NT2/D1 (cell line): Measurements from ENCODE around the gene RBPJL.

ENCODE experiments used
- DNase-seq: peaks from one replicate; pipeline ENCODE4 v3.0.0-alpha.2; 2011; ENCODE audit warnings: low read depth, low spot score
- H3K27me3 ChIP-seq: 2 replicates; pipeline ENCODE4 v1.6.0; 2011; ENCODE audit warnings: mild to moderate bottlenecking; ENCODE audit not compliant: insufficient read length, insufficient read depth
- H3K36me3 ChIP-seq: 2 replicates; pipeline ENCODE4 v1.6.1; 2011; ENCODE audit warnings: mild to moderate bottlenecking, low read length, mixed read lengths; ENCODE audit not compliant: insufficient read depth, insufficient read length
- H3K4me1 ChIP-seq: 2 replicates; pipeline ENCODE4 v1.5.1; 2011; ENCODE audit not compliant: insufficient read depth, insufficient read length
- H3K4me3 ChIP-seq: 2 replicates; pipeline ENCODE4 v1.5.1; 2011; ENCODE audit warnings: low read depth; ENCODE audit not compliant: insufficient read length
- H3K9ac ChIP-seq: 2 replicates; pipeline ENCODE4 v1.6.0; 2011; ENCODE audit warnings: low read depth; ENCODE audit not compliant: insufficient read length
- H3K9me3 ChIP-seq: 2 replicates; pipeline ENCODE4 v1.5.1; 2011; ENCODE audit warnings: mild to moderate bottlenecking, low read length; ENCODE audit not compliant: insufficient read depth
- SUZ12 ChIP-seq: IDR thresholded peaks from 2 replicates; pipeline ENCODE4 v1.6.1; 2011; ENCODE audit not compliant: insufficient read length, insufficient read depth; ENCODE audit errors: extremely low read depth
- YY1 ChIP-seq: IDR thresholded peaks from 2 replicates; pipeline ENCODE4 v1.6.1; 2011; ENCODE audit not compliant: insufficient read length, insufficient read depth
- ZNF274 ChIP-seq: IDR thresholded peaks from 2 replicates; pipeline ENCODE4 v1.6.1; 2011; ENCODE audit warnings: mild to moderate bottlenecking, low read depth, low read length

RBPJL gene

DNA sequence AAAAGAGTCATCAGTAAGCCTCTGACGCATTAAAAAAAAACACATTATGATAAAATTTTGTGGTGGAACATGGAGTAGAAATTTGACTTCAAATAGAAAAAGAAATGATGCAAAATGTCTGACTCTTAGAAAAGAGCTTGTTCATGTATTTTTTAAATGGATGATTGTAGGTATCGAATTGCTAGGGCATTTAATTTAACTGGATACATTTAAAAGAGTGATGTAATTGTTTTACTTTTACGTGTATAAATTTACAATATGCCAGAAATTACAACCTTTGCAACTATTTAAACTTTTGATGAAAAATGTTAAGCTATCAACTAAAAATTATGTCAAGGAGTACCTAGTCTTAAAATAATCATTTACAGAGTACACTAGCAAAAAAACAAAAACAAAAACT lies 46.1 kb downstream of the RBPJL start:
- Histone ChIP-seq H3K9me3 (no peaks in the 10 kb centered on the region), H3K4me3 (no peak overlapping the region), H3K27me3 (no peaks in the 10 kb centered on the region), H3K9ac (no peak overlapping the region), H3K36me3 (no peaks in the 10 kb centered on the region), H3K4me1 (no peaks in the 10 kb centered on the region)
- no peak for TF ChIP-seq YY1
- TF ChIP-seq SUZ12: no peak
- TF ChIP-seq ZNF274: no peak
- DNase-seq: no peak

DNA sequence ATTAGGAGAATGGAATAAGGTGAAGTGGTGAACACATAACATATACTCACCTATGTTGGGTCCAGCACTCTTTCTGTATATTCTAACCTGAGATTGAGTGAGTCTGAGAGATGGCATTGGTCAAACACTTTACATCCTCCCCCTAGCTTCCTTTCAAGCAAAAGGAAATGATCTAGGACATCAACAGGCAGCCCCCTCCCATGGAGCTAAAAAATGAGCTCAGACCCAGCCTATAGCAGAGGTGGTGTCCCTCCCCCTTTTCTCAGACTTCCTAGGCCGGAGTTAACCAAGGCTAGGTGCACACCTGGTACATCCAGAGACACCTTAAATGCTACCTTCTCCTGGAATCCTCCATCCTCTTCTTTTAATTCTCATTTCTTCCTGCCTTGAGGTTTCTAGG lies 47.1 kb downstream of the RBPJL start:
- Histone ChIP-seq H3K36me3 (no peaks in the 10 kb centered on the region), H3K27me3 (no peaks in the 10 kb centered on the region), H3K9me3 (no peaks in the 10 kb centered on the region), H3K4me1 (no peaks in the 10 kb centered on the region), H3K4me3 (no peak overlapping the region), H3K9ac (no peak overlapping the region)
- DNase-seq: no peak
- TF ChIP-seq ZNF274 (no peak), SUZ12 (no peak), YY1 (no peak)

DNA sequence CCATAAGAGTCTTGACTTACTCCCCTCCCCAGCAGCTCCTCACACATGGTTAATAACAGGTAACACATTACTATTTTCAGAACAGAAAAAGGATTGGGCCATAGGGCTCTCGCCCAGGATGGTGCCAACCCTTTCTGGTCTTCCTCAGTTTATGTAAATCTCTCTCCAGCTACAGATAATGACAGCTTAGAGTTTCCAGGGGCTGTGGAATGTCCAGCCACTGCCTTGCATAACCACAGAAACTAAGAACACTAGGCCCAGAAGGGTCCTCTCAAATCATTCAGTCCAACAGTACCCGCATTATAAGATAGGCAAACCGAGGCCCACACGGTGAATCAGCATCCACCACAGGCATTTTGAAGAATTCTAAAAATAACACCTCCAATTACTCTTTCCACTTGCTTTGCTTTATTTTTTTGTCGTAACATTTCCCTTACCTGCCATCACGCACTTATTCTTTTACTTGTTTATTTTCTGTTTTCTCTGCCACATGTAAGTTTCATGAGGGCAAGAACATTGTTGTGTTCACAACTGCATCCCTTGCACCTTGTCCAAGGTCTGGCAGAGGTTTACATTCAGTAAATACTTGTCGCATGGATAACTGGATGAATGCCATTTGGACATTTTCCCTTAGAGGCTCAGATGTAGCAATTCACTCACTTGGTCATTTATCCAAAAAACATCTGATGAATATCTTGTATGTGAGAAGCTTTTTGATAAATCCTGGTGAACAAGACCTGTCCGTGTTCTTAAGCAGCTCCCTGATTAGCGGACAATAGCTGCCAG lies 48.0 kb downstream of the RBPJL start:
- no peak for DNase-seq
- Histone ChIP-seq H3K4me1 (no peaks in the 10 kb centered on the region), H3K4me3 (no peak overlapping the region), H3K9me3 (no peaks in the 10 kb centered on the region), H3K36me3 (no peaks in the 10 kb centered on the region), H3K27me3 (no peaks in the 10 kb centered on the region), H3K9ac (no peak overlapping the region)
- TF ChIP-seq SUZ12: no peak
- TF ChIP-seq ZNF274: no peak
- no peak for TF ChIP-seq YY1

DNA sequence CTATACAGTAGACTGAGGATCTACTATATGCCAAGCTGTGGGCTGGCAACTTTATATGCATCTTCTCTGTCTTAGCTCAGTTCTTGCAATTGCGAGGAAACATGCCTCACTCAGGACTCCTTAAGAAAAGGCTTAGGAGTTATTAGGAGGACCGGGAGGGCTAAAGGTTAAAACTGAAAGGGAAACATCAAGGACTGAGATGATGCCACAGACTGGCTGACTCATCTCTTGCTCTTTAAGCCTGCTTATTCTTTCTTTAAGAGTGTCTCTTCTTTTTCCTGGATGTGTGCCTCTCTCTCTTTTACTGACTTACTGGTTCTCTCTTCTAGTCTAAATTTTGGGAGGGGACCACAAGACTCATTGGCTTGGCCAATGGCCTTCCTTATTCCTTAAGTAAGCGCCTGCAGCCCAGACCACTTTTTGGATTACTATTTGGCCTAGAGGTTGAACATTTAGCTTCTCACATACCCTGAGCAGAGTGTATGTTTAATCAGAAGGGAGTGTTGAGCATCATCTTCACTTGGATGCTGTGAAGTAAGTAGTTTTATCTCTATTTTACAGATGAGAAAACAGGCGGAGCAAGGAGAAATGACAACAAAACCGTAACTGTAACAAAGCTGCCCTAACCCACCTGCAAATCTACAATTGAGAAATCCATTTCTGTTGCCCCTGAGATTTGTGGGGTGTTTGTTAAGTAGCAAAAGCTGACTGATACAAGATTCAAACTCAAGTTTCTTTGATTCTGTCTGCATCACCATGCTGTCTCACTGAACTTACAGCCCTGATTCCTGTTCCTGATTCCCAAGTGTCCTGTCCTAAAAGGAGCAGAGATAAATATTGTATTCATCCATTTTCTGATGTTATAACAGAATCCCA lies 48.8 kb downstream of the RBPJL start:
- TF ChIP-seq YY1: no peak
- TF ChIP-seq SUZ12: no peak
- TF ChIP-seq ZNF274: no peak
- Histone ChIP-seq H3K9me3 (no peaks in the 10 kb centered on the region), H3K4me3 (no peak overlapping the region), H3K36me3 (no peaks in the 10 kb centered on the region), H3K4me1 (peaks cover 5% of the 10 kb centered on the region), H3K9ac (no peak overlapping the region), H3K27me3 (no peaks in the 10 kb centered on the region)
- DNase-seq: no peak

DNA sequence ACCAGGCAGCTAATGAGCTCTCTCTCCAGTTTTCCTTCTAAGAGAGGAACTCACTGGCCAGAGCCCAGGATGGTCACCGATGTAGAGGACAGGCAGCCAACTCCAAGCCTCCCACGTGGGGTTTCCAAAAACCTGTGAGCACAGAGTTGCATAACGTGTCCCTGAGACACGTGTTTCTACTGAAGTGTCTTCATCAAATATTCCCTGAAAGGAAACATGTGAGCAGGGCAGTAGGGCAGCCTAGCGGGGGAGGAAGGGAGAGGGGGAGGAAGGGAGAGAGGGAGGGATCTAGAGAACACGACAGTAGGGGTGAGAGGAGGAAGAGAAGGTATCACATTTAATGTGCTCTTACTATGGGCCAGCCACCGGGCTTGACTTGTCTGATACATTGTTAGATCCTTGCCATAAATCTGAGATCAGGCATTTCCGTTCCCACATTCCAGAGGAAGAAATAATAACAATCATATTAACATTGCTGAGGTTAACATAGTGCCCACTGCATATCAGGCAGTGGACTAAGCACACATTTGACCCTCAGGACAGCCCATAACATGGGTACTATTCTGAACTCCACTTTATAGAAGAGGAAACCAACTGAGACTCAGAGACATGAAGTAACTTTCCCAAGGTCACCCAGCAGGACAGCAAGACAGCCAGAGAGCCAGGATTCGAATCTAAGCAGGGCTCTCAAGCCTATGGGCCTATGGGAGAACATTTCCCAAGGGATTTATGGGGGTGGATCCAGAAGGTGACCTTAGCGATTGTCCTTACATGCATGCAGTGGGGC lies 51.8 kb downstream of the RBPJL start:
- TF ChIP-seq SUZ12: no peak
- Histone ChIP-seq H3K9ac (no peak overlapping the region), H3K4me3 (no peak overlapping the region), H3K27me3 (no peaks in the 10 kb centered on the region), H3K36me3 (no peaks in the 10 kb centered on the region), H3K9me3 (no peaks in the 10 kb centered on the region), H3K4me1 (peaks cover 7% of the 10 kb centered on the region)
- no peak for DNase-seq

DNA sequence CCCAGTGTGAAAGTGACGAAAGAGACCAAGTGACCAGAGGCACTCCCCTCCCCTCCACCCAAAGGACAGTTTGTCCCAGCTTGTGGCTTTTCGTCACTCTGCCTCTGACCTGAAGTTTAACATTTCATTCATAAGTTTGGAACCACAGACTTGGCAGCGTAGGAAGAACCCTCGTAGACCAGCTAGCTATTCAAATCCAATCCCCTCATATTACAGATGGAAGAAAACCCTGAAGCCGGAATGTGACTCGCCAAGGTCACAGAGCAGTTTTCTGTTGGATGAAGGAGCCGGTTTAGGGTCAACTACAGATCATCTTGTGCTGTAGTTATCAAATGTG lies 52.4 kb downstream of the RBPJL start:
- no peak overlapping the region for H3K9ac ChIP-seq
- DNase-seq: no peak

More for the DNA sequence above, 52.4 kb downstream of the RBPJL start:
- Histone ChIP-seq H3K27me3 (no peaks in the 10 kb centered on the region), H3K36me3 (no peaks in the 10 kb centered on the region), H3K4me1 (peaks cover 7% of the 10 kb centered on the region), H3K9me3 (no peaks in the 10 kb centered on the region), H3K4me3 (no peak overlapping the region)
- TF ChIP-seq YY1 (no peak), ZNF274 (no peak), SUZ12 (no peak)
